ENCODE data around the gene IL6R.

DNA sequence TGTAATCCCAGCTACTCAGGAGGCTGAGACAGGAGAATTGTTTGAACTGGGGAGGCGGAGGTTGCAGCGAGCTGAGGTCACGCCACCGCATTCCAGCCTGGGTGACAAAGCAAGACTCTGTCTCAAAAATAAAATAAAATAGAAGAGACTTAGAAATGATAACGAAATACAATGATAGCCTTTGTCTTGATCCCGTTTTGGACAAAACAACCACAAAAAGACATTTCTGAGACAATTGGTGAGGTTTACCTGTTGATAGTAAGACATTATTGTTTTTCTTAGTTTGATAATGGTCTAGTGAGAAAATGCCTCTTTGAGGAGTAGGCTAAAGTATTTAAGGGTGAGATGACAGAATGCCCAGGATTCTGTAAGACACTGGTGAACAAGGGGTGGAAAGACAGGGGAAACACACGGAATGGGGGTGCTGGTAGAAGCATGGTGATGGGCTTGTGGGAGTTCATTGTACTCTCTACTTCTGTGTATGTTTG lies 109.0 kb downstream of the IL6R start:
- TF ChIP-seq, protein P1, sequence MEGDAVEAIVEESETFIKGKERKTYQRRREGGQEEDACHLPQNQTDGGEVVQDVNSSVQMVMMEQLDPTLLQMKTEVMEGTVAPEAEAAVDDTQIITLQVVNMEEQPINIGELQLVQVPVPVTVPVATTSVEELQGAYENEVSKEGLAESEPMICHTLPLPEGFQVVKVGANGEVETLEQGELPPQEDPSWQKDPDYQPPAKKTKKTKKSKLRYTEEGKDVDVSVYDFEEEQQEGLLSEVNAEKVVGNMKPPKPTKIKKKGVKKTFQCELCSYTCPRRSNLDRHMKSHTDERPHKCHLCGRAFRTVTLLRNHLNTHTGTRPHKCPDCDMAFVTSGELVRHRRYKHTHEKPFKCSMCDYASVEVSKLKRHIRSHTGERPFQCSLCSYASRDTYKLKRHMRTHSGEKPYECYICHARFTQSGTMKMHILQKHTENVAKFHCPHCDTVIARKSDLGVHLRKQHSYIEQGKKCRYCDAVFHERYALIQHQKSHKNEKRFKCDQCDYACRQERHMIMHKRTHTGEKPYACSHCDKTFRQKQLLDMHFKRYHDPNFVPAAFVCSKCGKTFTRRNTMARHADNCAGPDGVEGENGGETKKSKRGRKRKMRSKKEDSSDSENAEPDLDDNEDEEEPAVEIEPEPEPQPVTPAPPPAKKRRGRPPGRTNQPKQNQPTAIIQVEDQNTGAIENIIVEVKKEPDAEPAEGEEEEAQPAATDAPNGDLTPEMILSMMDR (conservative IDR thresholded peaks at IDR 0.05; ENCODE audit: low read depth, low read length): no peak
- TF ChIP-seq EZH2 (IDR thresholded peaks at IDR 0.05; ENCODE audit: low read length, unreplicated experiment): no peak
